Measurements from ENCODE around the gene NFASC.

DNA sequence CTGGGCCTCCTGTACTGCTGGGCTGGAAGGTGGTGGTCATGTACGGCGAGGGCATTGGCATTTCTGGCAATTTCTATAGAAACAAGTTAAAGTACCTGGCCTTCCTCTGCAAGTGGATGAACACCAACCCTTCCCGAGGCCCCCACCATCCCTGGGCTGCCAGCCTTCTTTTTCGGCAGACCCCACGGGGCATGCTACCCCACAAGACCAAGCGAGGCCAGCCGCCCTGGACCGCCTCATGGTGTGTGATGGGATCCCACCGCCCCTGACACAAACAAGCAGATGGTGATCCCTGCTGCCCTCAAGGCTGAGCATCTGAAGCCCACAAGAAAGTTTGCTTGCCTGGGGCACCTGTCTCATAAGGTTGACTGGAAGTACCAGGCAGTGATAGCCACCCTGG is 76.0 kb downstream of the NFASC start:
- TF ChIP-seq POLR2A (IDR thresholded peaks at IDR 0.05; ENCODE audit: low read depth, low read length) = no peak
- TF ChIP-seq POLR2AphosphoS5 (IDR thresholded peaks at IDR 0.05; ENCODE audit: low read depth, low read length) = no peak
